Neural cell (in vitro differentiated cells): ENCODE data around the gene PIK3R1. TPM values are rescaled to one million over a fixed set of nuclear protein-coding genes. Genes with fewer than 3 reads are reported as not detected.

Experiments
- H2AFZ ChIP-seq: fragments of 200-600, 300-800 bp; sonication (generic), shearing (Covaris generic); 2 replicates; pipeline ENCODE4 v1.6.0; 2014; ENCODE audit warnings: low read depth, mild to moderate bottlenecking, antibody characterized with exemption, low read length, moderate library complexity
- H3F3A ChIP-seq: fragments of 200-600 bp; shearing (Covaris generic); 2 replicates; pipeline ENCODE4 v1.6.1; 2016; ENCODE audit warnings: mild to moderate bottlenecking, moderate library complexity, mixed read lengths, antibody characterized with exemption, low read length; ENCODE audit not compliant: insufficient read depth, poor library complexity, severe bottlenecking
- H3K27ac ChIP-seq: fragments of 200-600, 300-800 bp; sonication (generic), shearing (Covaris generic); 2 replicates; pipeline ENCODE4 v1.5.1; 2014; ENCODE audit warnings: mild to moderate bottlenecking, low read length, moderate library complexity
- H3K27me3 ChIP-seq: fragments of 300-800, 200-600 bp; sonication (generic), shearing (Covaris generic); 2 replicates; pipeline ENCODE4 v1.6.0; 2014; ENCODE audit warnings: mild to moderate bottlenecking, low read depth, low read length, moderate library complexity; ENCODE audit not compliant: insufficient read depth
- H3K36me3 ChIP-seq: fragments of 300-800, 200-600 bp; sonication (generic), shearing (Covaris generic); 2 replicates; pipeline ENCODE4 v1.5.1; 2014; ENCODE audit warnings: mild to moderate bottlenecking, antibody characterized with exemption, low read length, moderate library complexity; ENCODE audit not compliant: insufficient read depth
- H3K4me2 ChIP-seq: fragments of 300-800, 200-600 bp; sonication (generic), shearing (Covaris generic); 2 replicates; pipeline ENCODE4 v1.6.0; 2014; ENCODE audit warnings: mild to moderate bottlenecking, low read length
- H3K4me3 ChIP-seq: fragments of 300-800, 200-600 bp; sonication (generic), shearing (Covaris generic); 2 replicates; pipeline ENCODE4 v1.5.1; 2014; ENCODE audit warnings: mild to moderate bottlenecking, low read length, moderate library complexity
- H3K79me2 ChIP-seq: fragments of 200-600 bp; shearing (Covaris generic); replicated peaks from 2 replicates; pipeline ENCODE4 v1.6.0; 2014; ENCODE audit warnings: mild to moderate bottlenecking, low read length, moderate library complexity; ENCODE audit not compliant: insufficient read depth
- H3K9ac ChIP-seq: fragments of 300-800, 200-600 bp; sonication (generic), shearing (Covaris generic); 2 replicates; pipeline ENCODE4 v1.6.1; 2016; ENCODE audit warnings: mild to moderate bottlenecking, low read length, mixed read lengths
- H3K9me2 ChIP-seq: fragments of 200-600 bp; shearing (Covaris generic); 2 replicates; pipeline ENCODE4 v1.6.1; 2016; ENCODE audit warnings: mild to moderate bottlenecking, low read length, mixed read lengths; ENCODE audit not compliant: insufficient read depth
- H3K9me3 ChIP-seq: fragments of 200-600, 300-800 bp; sonication (generic), shearing (Covaris generic); 2 replicates; pipeline ENCODE4 v1.6.1; 2016; ENCODE audit warnings: mild to moderate bottlenecking, mixed run types, low read length, moderate library complexity, mixed read lengths
- H4K20me1 ChIP-seq: fragments of 200-600 bp; shearing (Covaris generic); 2 replicates; pipeline ENCODE4 v1.6.1; 2016; ENCODE audit warnings: mild to moderate bottlenecking, mixed run types; ENCODE audit not compliant: insufficient read depth
- CTCF ChIP-seq: fragments of 450-650 bp; IDR thresholded peaks from 2 replicates; pipeline ENCODE4 v1.5.1; 2014; ENCODE audit warnings: antibody characterized with exemption, mild to moderate bottlenecking, moderate library complexity; ENCODE audit not compliant: poor library complexity, severe bottlenecking
- EP300 ChIP-seq: fragments of 450-650 bp; conservative IDR thresholded peaks from 2 replicates; pipeline ENCODE4 v1.6.1; 2014; ENCODE audit warnings: antibody characterized with exemption, mild to moderate bottlenecking, moderate library complexity; ENCODE audit not compliant: poor library complexity, severe bottlenecking
- EZH2 ChIP-seq: fragments of 200-600, 300-800 bp; shearing (Covaris generic), sonication (generic); IDR thresholded peaks from 2 replicates; pipeline ENCODE4 v1.6.1; 2014; ENCODE audit warnings: antibody characterized with exemption, low read length, borderline replicate concordance, mild to moderate bottlenecking; ENCODE audit not compliant: insufficient read depth, poor library complexity, severe bottlenecking
- MXI1 ChIP-seq: fragments of 450-650 bp; conservative IDR thresholded peaks from 2 replicates; pipeline ENCODE4 v1.6.1; 2014; ENCODE audit warnings: antibody characterized with exemption, mild to moderate bottlenecking; ENCODE audit not compliant: poor library complexity, severe bottlenecking
- POLR2AphosphoS5 ChIP-seq: IDR thresholded peaks from 2 replicates; pipeline ENCODE4 v1.6.1; 2012
- RAD21 ChIP-seq: fragments of 450-650 bp; conservative IDR thresholded peaks from 2 replicates; pipeline ENCODE4 v1.6.1; 2014; ENCODE audit warnings: antibody characterized with exemption, mild to moderate bottlenecking, moderate library complexity
- SMC3 ChIP-seq: fragments of 450-650 bp; conservative IDR thresholded peaks from 2 replicates; pipeline ENCODE4 v1.6.1; 2014; ENCODE audit warnings: antibody characterized with exemption, mild to moderate bottlenecking, moderate library complexity; ENCODE audit not compliant: poor library complexity
- TAF1 ChIP-seq: IDR thresholded peaks from 2 replicates; pipeline ENCODE4 v1.6.1; 2012; ENCODE audit warnings: low read depth
- polyA plus RNA-seq: library from polyadenylated mRNA; depleted of rRNA; stranded (reverse); fragments of >200 nt; gene quantifications from 2 replicates; pipeline ENCODE4 v1.2.3, GENCODE V29; 2014
- TF ChIP-seq, protein P1 (sequence below): IDR thresholded peaks from 2 replicates; pipeline ENCODE4 v1.6.1; 2012; ENCODE audit warnings: borderline replicate concordance

PIK3R1 gene
- polyA plus RNA-seq, 1 donor from 2014 or later = 41.9 TPM

- Histone ChIP-seq H3K4me3 (no peak overlapping the region), H3K27ac (no peak overlapping the region), H3K9ac (no peak overlapping the region), H3K27me3 (no peaks in the 10 kb centered on the region), H4K20me1 (no peaks in the 10 kb centered on the region), H3K4me2 (no peak overlapping the region), H3F3A (no peaks in the 10 kb centered on the region), H3K9me2 (no peaks in the 10 kb centered on the region), H3K36me3 (no peaks in the 10 kb centered on the region), H3K79me2 (no peaks in the 10 kb centered on the region), H3K9me3 (no peaks in the 10 kb centered on the region), H2AFZ (no peak overlapping the region)
- TF ChIP-seq, protein P1, sequence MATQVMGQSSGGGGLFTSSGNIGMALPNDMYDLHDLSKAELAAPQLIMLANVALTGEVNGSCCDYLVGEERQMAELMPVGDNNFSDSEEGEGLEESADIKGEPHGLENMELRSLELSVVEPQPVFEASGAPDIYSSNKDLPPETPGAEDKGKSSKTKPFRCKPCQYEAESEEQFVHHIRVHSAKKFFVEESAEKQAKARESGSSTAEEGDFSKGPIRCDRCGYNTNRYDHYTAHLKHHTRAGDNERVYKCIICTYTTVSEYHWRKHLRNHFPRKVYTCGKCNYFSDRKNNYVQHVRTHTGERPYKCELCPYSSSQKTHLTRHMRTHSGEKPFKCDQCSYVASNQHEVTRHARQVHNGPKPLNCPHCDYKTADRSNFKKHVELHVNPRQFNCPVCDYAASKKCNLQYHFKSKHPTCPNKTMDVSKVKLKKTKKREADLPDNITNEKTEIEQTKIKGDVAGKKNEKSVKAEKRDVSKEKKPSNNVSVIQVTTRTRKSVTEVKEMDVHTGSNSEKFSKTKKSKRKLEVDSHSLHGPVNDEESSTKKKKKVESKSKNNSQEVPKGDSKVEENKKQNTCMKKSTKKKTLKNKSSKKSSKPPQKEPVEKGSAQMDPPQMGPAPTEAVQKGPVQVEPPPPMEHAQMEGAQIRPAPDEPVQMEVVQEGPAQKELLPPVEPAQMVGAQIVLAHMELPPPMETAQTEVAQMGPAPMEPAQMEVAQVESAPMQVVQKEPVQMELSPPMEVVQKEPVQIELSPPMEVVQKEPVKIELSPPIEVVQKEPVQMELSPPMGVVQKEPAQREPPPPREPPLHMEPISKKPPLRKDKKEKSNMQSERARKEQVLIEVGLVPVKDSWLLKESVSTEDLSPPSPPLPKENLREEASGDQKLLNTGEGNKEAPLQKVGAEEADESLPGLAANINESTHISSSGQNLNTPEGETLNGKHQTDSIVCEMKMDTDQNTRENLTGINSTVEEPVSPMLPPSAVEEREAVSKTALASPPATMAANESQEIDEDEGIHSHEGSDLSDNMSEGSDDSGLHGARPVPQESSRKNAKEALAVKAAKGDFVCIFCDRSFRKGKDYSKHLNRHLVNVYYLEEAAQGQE = no peak
- no peak for TF ChIP-seq RAD21
- TF ChIP-seq EZH2 = no peak
- TF ChIP-seq CTCF = no peak
- TF ChIP-seq SMC3 = no peak
- no peak for TF ChIP-seq TAF1
- TF ChIP-seq EP300 = no peak
- no peak for TF ChIP-seq MXI1
- no peak for TF ChIP-seq POLR2AphosphoS5
Measured at GRCh38 chr5:68169903-68170302, 45.7 kb upstream of the PIK3R1 start.

- H3K9me2 ChIP-seq = no peaks in the 10 kb centered on the region
- TF ChIP-seq SMC3 (no peak), EP300 (no peak), MXI1 (no peak), RAD21 (no peak), EZH2 (no peak), CTCF (no peak), POLR2AphosphoS5 (no peak), TAF1 (no peak)
- TF ChIP-seq, protein P1 = no peak
- H3K9me3 ChIP-seq = no peaks in the 10 kb centered on the region
- no peak overlapping the region for H3K4me2 ChIP-seq
- no peaks in the 10 kb centered on the region for H3K36me3 ChIP-seq
- H3K4me3 ChIP-seq = no peak overlapping the region
- no peak overlapping the region for H2AFZ ChIP-seq
- no peak overlapping the region for H3K9ac ChIP-seq
- H4K20me1 ChIP-seq = no peaks in the 10 kb centered on the region
- H3K27me3 ChIP-seq = no peaks in the 10 kb centered on the region
- H3F3A ChIP-seq = no peaks in the 10 kb centered on the region
- H3K27ac ChIP-seq = no peak overlapping the region
- H3K79me2 ChIP-seq = no peaks in the 10 kb centered on the region
Measured at GRCh38 chr5:68170826-68171558, 44.6 kb upstream of the PIK3R1 start.
